Measurements from ENCODE around the gene ERBB3.
"Not testable (repeated sequence)": the region's sequence is repeated elsewhere in the genome, so short reads cannot be mapped to it uniquely, and the experiment has no call there.

The ERBB3 gene

DNA sequence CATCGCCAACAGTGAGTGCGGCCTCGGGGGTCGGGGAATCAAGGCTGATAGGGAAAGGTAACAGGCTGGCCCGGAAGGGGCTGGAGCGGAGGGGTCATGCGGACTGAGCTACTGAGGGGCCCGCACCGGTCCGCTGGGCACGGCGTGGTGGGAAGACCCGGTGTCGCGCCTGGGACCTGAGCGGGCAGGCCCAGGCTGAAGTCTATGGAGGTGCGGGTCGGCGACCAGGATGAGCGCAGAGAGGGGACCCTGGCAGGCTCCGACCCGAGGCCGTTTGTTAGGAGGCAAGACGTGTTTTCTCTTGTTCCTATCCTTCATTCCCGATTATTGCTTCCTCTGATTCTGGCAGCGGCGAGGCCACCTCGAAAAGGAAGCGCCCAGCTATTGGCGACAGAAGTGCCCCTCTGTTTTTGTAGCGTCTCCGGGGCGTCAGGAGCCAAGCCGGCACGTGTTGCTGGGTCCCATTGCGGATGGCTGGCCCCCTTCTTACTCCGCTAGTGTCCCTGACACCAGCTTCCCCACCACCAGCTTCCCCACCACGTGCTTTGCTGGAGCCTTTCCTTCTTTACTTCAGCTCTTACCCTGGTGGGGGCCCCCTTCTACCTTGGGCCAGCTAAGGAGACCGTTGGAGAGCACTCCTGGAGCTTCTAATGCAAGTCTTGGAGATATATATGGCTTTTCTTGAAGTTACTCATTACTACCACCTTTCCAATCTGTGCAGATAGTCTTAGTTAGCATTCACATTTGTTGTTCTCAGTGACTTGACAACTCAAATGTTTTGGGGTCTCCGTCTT is 25.0 kb downstream of the ERBB3 start:
- DNase-seq (ENCODE audit: low read depth, low spot score) = no peak
- H3K4me3 ChIP-seq (ENCODE audit: low read length) = peak overlapping the region; percentile 91

DNA sequence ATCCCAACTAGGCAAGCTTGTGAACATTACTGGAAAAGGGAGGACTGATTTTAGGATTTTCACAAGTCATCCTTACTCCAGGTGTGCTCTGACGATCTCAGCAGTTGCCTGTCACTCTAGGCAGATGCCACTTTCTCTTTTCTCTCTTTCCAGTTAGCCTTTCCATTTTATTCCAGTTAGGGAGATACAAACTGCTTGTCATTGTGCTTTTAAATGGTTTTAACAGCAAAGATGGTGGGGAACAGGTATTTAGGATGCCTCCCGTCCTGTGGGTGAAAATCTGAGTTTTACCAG is 25.6 kb downstream of the ERBB3 start:
- H3K4me3 ChIP-seq (ENCODE audit: low read length) = peak overlapping the region; percentile 91
- no peak for DNase-seq (ENCODE audit: low read depth, low spot score)

DNA sequence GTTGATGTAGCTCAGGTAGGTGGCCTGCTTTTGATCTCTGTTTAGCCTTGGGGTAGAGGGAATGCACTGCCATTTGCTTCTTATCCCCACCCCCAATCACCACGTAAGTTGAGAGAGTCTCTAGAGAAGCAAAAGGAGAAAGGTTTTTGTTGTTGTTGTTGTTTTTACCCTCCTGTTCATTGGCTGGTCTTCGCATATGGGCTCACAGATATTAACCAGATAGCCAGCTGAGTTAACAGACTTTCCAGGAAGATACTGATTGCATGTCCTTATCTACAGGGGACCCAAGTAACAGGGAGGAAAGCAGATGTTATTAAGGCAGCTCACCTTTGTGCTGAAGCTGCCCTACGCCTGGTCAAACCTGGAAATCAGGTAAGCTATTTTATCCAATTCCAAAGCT is 27.3 kb downstream of the ERBB3 start:
- no peak overlapping the region for H3K4me3 ChIP-seq (ENCODE audit: low read length)
- no peak for DNase-seq (ENCODE audit: low read depth, low spot score)

DNA sequence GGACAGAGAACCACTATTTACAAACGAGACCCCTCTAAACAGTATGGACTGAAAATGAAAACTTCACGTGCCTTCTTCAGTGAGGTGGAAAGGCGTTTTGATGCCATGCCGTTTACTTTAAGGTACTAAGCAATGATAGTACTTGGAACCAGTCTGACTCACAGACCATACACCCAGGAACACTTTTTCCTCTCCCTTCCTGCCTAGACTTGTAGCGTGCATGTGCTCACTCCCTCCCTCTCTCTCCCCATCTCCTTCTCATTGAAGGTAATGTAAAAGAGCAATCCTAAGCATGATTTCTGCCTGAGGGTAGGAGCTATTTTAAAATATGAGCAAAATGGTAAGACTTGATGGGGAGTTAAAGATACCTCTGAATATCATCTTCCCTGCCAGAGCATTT is 30.6 kb downstream of the ERBB3 start:
- DNase-seq (ENCODE audit: low read depth, low spot score) = no peak
- no peak overlapping the region for H3K4me3 ChIP-seq (ENCODE audit: low read length)

DNA sequence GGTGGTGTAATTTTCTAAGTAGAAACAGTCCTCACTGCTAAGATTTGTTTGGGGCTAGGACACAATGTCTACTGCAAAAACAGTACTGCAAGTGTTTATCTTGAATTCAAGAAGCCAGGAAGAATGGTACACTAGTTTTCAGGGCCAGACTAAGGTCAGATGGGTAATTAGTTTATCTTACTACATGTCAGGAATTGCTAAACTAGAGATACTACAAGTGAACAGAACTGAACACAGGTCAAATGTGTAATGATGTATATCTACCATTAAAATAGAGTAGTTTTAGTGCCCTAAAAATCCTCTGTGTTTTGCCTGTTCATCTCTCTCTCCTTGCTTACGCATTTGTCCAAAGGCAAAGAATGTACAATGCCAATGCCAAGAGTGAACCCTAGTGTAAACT is 34.1 kb downstream of the ERBB3 start:
- DNase-seq (ENCODE audit: low read depth, low spot score) = no peak
- H3K4me3 ChIP-seq (ENCODE audit: low read length) = no peak overlapping the region

DNA sequence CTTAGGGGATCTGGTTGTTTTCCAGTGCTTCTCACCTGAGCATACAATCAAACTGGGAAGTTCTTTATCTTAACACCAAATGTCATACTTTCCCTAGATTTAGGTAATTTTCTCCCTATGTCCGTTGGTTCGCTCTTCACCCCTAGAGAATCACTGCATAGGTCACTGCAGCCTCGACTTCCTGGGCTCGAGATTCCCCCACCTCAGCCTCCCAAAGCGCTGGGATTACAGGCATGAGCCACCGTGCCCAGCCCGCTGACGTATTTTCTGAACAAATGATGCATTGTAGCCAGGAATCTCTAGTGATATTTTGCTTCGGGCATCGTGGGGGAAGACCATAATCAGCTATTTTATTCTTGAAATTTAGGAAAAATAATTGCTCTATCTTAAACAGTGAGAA is 35.4 kb downstream of the ERBB3 start:
- peak overlapping the region; percentile 83 for H3K4me3 ChIP-seq (ENCODE audit: low read length)
- DNase-seq (ENCODE audit: low read depth, low spot score) = no peak

DNA sequence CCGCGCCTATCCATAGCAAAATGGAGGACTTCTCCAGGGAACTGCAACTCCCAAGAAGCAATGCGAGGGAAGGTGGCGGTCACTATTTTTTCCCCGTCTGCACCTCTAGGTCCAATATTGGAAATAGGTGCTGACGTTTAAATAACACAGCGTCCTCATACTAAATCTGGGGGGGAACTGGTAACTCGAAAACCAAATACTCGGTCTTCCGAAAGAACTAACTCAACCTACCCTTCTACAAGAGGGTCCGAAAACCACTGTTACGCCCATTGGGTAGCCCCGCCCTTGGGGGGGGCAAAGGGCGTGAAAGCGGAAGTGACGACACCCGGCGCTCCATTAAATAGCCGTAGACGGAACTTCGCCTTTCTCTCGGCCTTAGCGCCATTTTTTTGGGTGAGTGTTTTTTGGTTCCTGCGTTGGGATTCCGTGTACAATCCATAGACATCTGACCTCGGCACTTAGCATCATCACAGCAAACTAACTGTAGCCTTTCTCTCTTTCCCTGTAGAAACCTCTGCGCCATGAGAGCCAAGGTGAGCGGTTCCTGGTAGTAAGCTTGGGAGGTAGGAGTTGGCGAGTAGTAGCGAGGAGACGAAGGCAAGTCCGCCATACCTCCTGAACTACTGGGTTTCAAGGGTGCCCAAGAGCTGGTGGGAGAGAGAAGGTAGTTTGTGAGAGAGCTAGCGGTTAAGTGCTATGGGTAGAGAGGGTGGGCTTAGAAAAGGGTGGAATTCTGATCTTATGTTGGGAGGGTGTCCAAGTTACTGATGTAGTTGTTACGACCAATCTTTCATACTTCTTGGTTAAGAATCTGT is 36.5 kb downstream of the ERBB3 start, which contains the start of gene RPL41:
Gene RPL41, plus strand, starts transcription at position 367 of the 815 bp plus-strand sequence.
- H3K4me3 ChIP-seq (ENCODE audit: low read length) = peak within 1 kb of the TSS; percentile 83
- DNase-seq (ENCODE audit: low read depth, low spot score) = peak; percentile 93

DNA sequence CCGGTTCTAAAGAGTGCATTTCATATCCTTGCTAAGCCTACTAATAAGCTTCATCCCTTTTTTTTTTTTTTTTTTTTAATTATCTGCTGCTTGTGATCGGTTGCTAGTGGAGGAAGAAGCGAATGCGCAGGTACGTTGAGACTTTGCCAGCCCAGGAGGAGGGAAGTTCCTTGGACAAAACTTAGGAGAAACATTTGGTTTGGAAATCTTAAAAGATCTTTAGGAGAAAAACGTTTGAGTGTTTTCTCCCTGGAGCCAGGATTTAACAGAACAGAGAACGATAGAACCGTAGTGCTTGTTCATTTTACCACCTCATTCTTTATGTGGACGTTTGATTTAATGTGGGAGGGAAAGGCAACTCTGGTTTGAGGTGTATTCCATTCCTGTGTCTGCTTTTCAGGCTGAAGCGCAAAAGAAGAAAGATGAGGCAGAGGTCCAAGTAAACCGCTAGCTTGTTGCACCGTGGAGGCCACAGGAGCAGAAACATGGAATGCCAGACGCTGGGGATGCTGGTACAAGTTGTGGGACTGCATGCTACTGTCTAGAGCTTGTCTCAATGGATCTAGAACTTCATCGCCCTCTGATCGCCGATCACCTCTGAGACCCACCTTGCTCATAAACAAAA is 37.2 kb downstream of the ERBB3 start:
- H3K4me3 ChIP-seq (ENCODE audit: low read length) = peak overlapping the region; percentile 88
- DNase-seq (ENCODE audit: low read depth, low spot score) = not testable (repeated sequence)

DNA sequence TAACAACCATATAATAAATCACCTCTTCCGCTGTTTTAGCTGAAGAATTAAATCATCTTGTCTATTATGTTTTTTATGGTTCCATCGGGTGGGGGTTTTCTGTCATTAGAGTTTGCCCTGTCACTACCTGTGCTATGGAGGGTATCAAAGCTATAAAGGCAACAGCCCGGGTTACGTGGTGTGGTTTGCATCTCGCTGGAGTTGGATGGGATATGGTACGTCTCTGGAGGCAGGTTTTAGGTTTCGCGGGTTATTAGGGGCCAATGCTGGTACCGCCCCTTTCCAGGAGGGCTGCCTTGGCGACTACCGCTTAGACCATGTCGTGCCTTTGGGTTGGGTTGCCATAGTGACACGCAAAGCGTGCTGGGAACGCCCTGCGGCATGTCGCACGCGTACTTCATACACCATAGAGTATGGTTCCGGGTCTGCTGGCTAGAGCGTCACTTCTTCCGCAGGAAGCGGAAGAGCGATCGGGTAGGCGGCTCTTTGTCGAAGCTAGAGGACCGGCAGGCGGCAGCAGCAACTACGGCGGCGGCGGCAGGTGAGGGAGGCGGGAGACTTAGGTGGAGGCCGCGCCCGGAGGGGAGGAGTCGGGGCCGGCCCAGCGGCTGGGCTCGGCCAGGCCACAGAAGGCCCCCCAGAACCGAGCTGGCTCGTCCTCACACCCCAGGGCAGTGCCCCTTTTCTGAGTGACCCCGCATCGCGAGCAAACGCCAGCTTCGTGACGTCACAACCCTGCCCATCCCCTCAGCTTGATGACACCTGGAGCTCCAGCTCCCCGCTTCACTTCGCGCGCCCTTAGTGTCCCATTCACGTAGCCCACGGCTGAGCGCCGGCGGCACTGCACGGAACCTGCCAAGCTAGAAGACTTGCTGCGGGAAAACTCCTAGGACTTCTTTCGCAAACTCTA is 38.1 kb downstream of the ERBB3 start, which contains the start of gene ZC3H10:
Gene ZC3H10, plus strand, starts transcription at position 489 of the 910 bp plus-strand sequence. CDS start 2,297 bp downstream, outside the sequence.
- DNase-seq (ENCODE audit: low read depth, low spot score) = peak; percentile 100
- H3K4me3 ChIP-seq (ENCODE audit: low read length) = peak within 1 kb of the TSS; percentile 88

DNA sequence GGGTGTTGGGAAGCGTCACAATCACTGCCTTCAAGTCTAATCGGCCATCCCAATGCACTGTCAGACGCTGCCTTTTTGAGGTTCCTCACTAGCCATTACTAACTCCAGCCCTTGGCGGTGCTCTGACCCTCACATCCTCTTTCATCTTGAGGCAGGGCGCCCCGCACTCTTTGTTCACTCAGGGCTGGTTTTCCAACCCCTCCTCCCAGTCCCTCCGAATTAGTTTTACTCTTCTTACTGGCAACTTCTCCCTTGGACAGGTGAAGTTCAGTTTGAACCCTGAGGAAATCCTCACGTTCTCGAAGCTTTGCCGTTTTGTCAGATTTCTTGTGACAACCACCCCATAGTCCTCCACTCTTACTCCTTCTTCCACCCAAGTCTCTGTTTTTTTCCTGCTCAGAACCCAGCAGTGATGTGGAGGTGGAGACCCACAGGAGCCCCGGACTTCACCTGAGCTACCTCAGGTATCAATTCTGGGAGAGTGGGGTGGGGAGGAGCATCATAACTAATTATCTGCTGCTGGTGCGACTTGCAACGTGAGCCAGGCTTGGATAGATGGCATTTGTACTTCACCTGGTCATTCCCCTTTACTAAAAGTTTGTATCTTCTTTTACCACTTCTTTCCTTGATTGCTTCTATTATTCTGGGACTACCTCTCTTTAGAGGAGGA is 38.9 kb downstream of the ERBB3 start:
- H3K4me3 ChIP-seq (ENCODE audit: low read length) = peak overlapping the region; percentile 88
- DNase-seq (ENCODE audit: low read depth, low spot score) = no peak

DNA sequence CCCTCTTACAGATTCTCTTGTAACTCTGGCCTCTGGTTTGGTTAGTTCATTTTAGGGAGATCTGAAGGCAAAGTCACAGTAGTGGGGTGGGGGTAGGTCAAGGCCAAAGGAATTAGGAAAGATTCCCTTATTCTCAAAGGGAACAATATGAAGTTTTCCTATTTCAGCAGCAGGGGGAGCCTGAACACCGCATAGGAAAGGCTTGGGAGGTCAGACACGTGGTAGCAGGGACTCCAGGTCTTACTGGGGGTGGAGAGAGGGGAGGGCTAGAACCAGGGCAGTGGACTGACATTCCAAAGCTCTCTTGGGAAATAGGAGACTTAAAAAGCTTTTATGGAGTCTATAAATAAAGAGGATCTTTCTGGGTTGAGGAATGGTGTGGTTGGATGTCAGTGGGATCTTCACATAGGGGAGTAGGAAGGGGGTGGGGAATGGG is 39.4 kb downstream of the ERBB3 start:
- DNase-seq (ENCODE audit: low read depth, low spot score) = peak; percentile 76
- H3K4me3 ChIP-seq (ENCODE audit: low read length) = peak overlapping the region; percentile 88

DNA sequence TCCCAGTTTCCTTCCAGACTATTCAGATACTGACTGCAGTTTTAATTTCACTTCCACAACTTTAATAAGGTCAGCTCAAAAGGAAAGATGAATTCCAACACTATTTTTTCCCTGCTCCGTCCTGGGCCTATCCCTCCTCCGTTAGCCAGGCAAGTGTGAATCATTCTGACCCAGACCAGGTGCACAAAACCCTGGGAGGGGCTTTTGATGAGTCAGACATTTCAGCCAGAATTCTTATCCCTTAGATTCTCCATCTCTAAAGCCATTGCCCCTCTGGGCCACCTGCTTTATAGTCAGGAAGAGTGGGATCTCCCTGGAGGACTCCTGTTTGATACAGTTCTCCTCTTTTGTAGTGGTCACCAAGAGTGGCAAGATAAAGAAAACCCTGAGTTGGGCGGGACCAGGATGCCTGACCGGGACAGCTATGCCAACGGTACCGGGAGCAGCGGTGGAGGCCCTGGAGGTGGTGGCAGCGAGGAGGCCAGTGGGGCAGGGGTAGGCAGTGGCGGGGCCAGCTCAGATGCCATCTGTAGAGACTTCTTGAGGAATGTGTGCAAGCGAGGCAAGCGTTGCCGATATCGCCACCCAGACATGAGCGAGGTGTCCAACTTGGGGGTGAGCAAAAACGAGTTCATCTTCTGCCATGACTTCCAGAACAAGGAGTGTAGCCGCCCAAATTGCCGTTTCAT is 40.3 kb downstream of the ERBB3 start:
- H3K4me3 ChIP-seq (ENCODE audit: low read length) = no peak overlapping the region
- DNase-seq (ENCODE audit: low read depth, low spot score) = no peak

DNA sequence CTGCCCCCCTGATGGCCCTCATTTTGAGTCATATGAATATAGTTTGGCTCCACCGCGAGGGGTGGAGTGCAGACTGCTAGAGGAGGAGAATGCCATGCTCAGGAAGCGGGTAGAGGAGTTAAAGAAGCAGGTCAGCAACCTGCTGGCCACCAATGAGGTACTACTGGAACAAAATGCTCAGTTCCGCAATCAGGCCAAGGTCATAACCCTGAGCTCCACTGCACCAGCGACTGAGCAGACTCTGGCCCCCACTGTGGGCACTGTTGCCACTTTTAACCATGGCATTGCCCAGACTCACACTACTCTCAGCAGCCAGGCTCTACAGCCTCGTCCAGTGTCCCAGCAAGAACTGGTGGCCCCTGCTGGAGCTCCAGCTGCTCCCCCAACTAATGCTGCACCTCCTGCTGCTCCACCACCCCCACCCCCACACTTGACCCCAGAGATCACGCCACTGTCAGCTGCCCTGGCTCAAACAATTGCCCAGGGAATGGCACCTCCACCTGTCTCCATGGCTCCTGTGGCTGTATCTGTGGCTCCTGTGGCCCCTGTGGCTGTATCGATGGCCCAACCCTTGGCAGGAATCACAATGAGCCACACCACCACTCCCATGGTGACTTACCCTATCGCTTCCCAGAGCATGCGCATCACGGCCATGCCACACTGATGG is 41.4 kb downstream of the ERBB3 start:
- DNase-seq (ENCODE audit: low read depth, low spot score) = no peak

DNA sequence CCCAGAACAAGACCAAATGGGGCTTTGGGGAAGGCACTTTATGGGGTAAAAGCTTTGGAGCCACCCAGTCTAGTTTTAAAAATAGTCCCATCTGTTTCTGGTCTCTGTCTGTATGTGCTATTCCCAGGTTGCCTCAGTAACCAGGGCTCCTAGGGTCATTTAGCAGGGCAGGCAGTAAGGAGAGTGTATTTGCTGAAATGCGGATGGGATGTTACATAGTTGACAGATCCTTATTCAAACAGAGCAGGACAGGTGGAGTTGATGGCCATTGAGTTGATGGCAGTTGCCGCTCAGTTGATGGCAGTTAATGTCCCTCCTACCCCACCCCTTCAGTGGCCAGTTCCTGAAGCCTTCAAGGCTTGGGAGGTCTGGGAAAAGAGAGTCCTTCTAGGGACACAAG is 42.7 kb downstream of the ERBB3 start:
- H3K4me3 ChIP-seq (ENCODE audit: low read length) = no peak overlapping the region
- no peak for DNase-seq (ENCODE audit: low read depth, low spot score)

More for the DNA sequence above, 41.4 kb downstream of the ERBB3 start:
- no peak overlapping the region for H3K4me3 ChIP-seq (ENCODE audit: low read length)

DNA sequence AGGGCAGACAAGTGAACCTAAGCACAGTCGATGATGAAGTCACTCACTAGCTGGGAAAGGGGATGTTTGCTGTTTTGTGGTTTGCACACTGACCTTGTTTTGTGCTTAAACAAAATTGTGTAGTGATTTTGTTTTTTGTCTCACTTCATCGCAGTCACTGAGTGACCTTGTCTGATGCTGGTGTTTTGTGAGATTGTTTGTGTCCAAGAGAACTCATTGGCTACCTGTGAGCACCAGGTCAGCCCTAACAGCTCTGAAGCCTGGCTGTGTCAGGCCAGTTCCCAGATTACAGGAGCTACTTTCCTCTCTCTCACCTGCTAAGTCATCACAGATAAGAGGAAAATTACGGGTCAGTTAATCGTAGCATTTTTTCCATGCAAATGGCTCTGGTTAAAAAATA is 44.2 kb downstream of the ERBB3 start:
- DNase-seq (ENCODE audit: low read depth, low spot score) = no peak
- H3K4me3 ChIP-seq (ENCODE audit: low read length) = no peak overlapping the region

DNA sequence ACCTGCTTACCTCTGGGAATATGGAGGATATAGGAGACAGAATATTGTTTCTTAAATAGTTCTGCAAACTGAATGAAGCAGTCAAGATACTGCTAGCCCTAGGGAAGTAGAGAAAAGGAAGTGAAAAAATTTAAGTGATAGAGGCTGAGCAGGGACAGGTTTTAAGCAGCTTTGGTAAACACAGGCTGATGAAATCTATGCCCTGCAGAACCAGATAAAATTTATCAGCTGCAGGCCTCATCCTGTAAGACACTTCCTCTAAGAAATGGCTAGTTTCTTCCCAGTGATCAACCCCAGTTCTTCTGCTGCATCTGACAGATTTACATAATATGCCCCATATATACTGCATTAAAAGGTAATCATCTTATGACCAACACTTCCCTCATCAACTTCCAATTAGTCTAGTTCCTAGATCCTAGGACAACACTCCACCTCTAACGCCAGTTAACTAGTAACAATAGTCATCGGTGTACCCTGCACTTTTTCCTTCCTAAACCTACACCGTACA is 46.8 kb downstream of the ERBB3 start:
- H3K4me3 ChIP-seq (ENCODE audit: low read length) = no peak overlapping the region
- DNase-seq (ENCODE audit: low read depth, low spot score) = no peak

DNA sequence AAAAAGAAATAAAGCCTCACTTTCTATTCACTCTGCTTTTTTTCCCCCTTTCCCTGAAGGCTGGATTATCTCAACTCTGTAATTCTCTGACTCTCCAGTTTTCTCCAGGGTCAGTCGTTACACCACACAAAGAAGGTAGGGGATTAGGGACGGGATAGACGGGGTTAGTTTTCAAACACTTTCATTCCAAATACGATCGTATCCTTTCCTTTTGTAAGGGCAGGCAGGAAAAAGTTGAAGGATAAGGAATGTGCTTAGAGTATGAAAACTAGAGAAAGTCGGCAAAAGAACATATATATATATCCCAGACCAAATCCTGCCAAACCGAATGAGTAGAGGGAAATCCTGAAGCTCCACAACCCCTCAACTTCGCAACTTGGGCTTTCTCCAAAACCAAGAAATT is 47.5 kb downstream of the ERBB3 start:
- H3K4me3 ChIP-seq (ENCODE audit: low read length) = peak overlapping the region; percentile 44
- no peak for DNase-seq (ENCODE audit: low read depth, low spot score)

Measured in Jurkat, Clone E6-1 (cell line).